Epithelial cell of esophagus (primary cell): ENCODE data around the gene EBF3.

ENCODE experiments used
- DNase-seq: peaks from one replicate; pipeline ENCODE4 v3.0.0; 2010; ENCODE audit warnings: low read depth
- H3K4me3 ChIP-seq: 2 replicates; pipeline ENCODE4 v1.5.1; 2011; ENCODE audit warnings: mild to moderate bottlenecking, low read length, control low read depth
- CTCF ChIP-seq: IDR thresholded peaks from 2 replicates; pipeline ENCODE4 v1.5.1; 2011; ENCODE audit warnings: low read depth, mild to moderate bottlenecking, low read length, control low read depth, inconsistent platforms; ENCODE audit not compliant: insufficient read depth; ENCODE audit errors: missing control alignments

Gene EBF3

GRCh38 chr10:129963641-129964501, at the start of gene EBF3:
TSS of gene EBF3 (minus strand) at chr10:129964274. CDS start at chr10:129963768, 506 bp downstream.
- DNase-seq: peak; percentile 44
- H3K4me3 ChIP-seq: peak within 1 kb of the TSS; percentile 33
- no peak for TF ChIP-seq CTCF

- no peak for TF ChIP-seq CTCF
- no peak overlapping the region for H3K4me3 ChIP-seq
- no peak for DNase-seq
Measured at GRCh38 chr10:130013335-130014262, 49.5 kb upstream of the EBF3 start.

GRCh38 chr10:130012129-130012528, 48.1 kb upstream of the EBF3 start:
- no peak overlapping the region for H3K4me3 ChIP-seq
- TF ChIP-seq CTCF: no peak
- no peak for DNase-seq

GRCh38 chr10:130010653-130011052, 46.6 kb upstream of the EBF3 start:
- TF ChIP-seq CTCF: no peak
- no peak for DNase-seq

GRCh38 chr10:130009228-130009627, 45.2 kb upstream of the EBF3 start:
- DNase-seq: no peak
- H3K4me3 ChIP-seq: no peak overlapping the region
- no peak for TF ChIP-seq CTCF

More at GRCh38 chr10:130010653-130011052, 46.6 kb upstream of the EBF3 start:
- H3K4me3 ChIP-seq: no peak overlapping the region

- H3K4me3 ChIP-seq: no peak overlapping the region
- TF ChIP-seq CTCF: no peak
- no peak for DNase-seq
Measured at GRCh38 chr10:130003787-130004613, 39.9 kb upstream of the EBF3 start.
